Osteoblast (primary cell): Measurements from ENCODE around the gene VSIR. TPM values are rescaled to one million over a fixed set of nuclear protein-coding genes. Genes with fewer than 3 reads are reported as not detected.

Source experiments
- DNase-seq: peaks from one replicate; pipeline ENCODE4 v3.0.0; 2011; ENCODE audit warnings: low spot score, mixed read lengths; ENCODE audit not compliant: insufficient read length; ENCODE audit errors: missing footprints
- H2AFZ ChIP-seq: 2 replicates; pipeline ENCODE4 v1.6.0; 2011; ENCODE audit warnings: mild to moderate bottlenecking, low read length
- H3K27ac ChIP-seq: 2 replicates; pipeline ENCODE4 v1.5.1; 2011; ENCODE audit warnings: mild to moderate bottlenecking, low read depth, low read length, moderate library complexity
- H3K27me3 ChIP-seq: 2 replicates; pipeline ENCODE4 v1.6.0; 2012; ENCODE audit warnings: mild to moderate bottlenecking, control low read depth, inconsistent platforms, low read length, moderate library complexity; ENCODE audit not compliant: insufficient read depth
- H3K36me3 ChIP-seq: 2 replicates; pipeline ENCODE4 v1.5.1; 2011; ENCODE audit warnings: mild to moderate bottlenecking, low read length, control low read depth, moderate library complexity; ENCODE audit not compliant: insufficient read depth
- H3K4me1 ChIP-seq: 2 replicates; pipeline ENCODE4 v1.5.1; 2011; ENCODE audit warnings: mild to moderate bottlenecking, low read length, control low read depth, moderate library complexity; ENCODE audit not compliant: insufficient read depth
- H3K4me2 ChIP-seq: 2 replicates; pipeline ENCODE4 v1.6.0; 2011; ENCODE audit warnings: mild to moderate bottlenecking, low read length; ENCODE audit not compliant: insufficient read depth
- H3K4me3 ChIP-seq: fragments of 200-600 bp; sonication (generic); 3 replicates; pipeline ENCODE4 v1.5.1; 2012; ENCODE audit warnings: mild to moderate bottlenecking, low read length, inconsistent platforms; ENCODE audit not compliant: insufficient read depth
- H3K79me2 ChIP-seq: 2 replicates; pipeline ENCODE4 v1.6.0; 2012; ENCODE audit warnings: mild to moderate bottlenecking, low read length, control low read depth, inconsistent platforms; ENCODE audit not compliant: insufficient read depth
- H3K9me3 ChIP-seq: 2 replicates; pipeline ENCODE4 v1.5.1; 2011; ENCODE audit warnings: low read depth, low read length, control low read depth
- H4K20me1 ChIP-seq: 2 replicates; pipeline ENCODE4 v1.6.0; 2012; ENCODE audit warnings: mild to moderate bottlenecking, low read length, control low read depth; ENCODE audit not compliant: insufficient read depth
- CTCF ChIP-seq: IDR thresholded peaks from 2 replicates; pipeline ENCODE4 v1.5.1; 2011; ENCODE audit warnings: mild to moderate bottlenecking, low read depth, low read length, moderate library complexity; ENCODE audit errors: extremely low read depth
- total RNA-seq: library from RNA; depleted of rRNA; stranded (reverse); fragments of >200 nt; gene quantifications from 2 replicates; pipeline ENCODE4 v1.2.3, GENCODE V29; 2012

VSIR gene
- total RNA-seq, 1 donor = 75.3 TPM

GRCh38 chr10:71766717-71767419 lies 6.5 kb downstream of the VSIR start:
- peak overlapping the region; percentile 43 for H3K4me3 ChIP-seq
- no peaks in the 10 kb centered on the region for H3K27me3 ChIP-seq
- DNase-seq = peak; percentile 98
- peaks cover 3% of the 10 kb centered on the region for H3K36me3 ChIP-seq
- TF ChIP-seq CTCF = no peak
- H3K4me2 ChIP-seq = peak overlapping the region; percentile 52
- no peaks in the 10 kb centered on the region for H3K9me3 ChIP-seq
- H4K20me1 ChIP-seq = peaks cover 6% of the 10 kb centered on the region
- H3K79me2 ChIP-seq = peaks cover 8% of the 10 kb centered on the region
- H2AFZ ChIP-seq = no peak overlapping the region
- peaks cover 79% of the 10 kb centered on the region for H3K4me1 ChIP-seq
- H3K27ac ChIP-seq = peak overlapping the region; percentile 96

DNA sequence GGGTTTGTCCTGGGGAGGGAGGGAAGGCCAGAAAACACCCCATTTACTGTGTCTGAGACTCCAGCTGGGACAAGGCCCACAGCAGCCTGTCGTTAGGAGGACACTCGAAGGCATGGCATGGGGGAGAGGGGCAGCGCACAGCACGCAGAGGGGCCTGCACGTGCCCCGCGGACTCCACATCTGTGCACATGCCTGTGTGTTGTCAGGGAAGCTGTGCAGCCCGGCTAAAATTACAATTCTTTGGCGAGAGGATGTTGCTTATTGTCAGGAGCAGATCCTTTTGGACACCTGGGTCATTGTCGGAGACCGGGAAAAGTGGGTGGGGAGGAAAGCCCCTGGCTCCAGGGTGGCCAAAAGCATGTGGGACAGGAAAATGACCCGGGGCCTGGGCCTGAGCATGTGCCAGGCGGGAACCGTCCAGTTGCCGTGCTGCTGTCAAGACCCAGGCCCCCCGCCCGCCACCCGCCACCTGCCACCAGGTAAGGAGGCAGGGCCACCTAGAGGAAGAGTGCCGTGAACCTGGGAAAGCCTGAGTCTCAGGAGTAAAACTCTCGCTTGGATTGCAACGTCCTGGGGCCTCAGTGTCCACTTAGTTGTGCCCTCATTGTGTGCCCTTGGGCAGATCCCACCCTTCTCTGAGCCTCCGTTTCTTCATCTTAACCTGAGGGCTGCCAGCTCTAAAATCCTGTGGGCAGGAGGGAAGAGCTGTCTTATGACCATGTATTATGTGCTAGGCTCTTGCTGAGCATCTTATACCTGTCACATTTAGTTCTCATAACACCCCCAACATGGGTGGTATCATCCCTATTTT lies 7.2 kb downstream of the VSIR start:
- Histone ChIP-seq H3K4me1 (peaks cover 71% of the 10 kb centered on the region), H3K36me3 (peaks cover 6% of the 10 kb centered on the region), H3K9me3 (no peaks in the 10 kb centered on the region), H3K79me2 (peaks cover 9% of the 10 kb centered on the region), H2AFZ (no peak overlapping the region), H3K27me3 (no peaks in the 10 kb centered on the region), H3K4me2 (peak overlapping the region; percentile 5), H4K20me1 (peaks cover 11% of the 10 kb centered on the region), H3K4me3 (no peak overlapping the region), H3K27ac (peak overlapping the region; percentile 96)
- no peak for TF ChIP-seq CTCF
- DNase-seq = no peak

DNA sequence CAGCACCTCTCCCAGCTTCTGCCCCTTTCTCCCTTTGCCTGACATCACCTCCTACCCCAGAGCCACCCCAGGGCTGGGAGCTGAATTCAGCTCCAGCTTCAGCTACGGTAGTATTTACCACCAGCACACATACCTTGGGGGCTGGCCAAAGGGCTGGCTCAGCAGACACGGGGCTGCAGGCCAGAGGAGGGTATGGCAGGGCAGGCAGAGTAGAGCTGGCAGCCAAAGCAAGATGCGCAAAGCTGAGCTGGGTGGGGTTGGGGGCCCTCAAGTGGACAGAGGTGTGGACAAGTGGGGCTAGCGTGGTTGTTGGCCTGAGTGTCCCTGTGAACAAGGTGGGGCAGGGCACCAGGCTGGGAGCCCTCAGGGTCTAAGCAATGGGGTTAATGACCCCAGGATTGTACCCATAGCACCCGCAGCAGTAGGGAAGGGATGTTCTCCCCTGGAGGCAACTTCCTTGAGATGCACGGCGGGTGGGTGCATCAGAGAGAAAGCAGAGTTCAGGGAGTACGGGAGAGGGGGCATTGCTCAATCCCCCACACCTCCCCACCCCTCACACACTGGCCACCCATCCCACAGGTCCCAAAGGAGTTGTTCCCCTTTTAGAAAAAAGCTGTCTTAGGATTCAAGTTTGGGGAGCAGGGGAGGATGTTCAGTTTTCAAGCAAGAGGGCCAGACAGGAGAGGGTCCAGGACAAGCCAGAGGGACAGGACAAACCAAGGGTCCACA lies 8.0 kb downstream of the VSIR start:
- Histone ChIP-seq H3K4me2 (peak overlapping the region; percentile 4), H4K20me1 (peaks cover 11% of the 10 kb centered on the region), H3K4me1 (peaks cover 64% of the 10 kb centered on the region), H3K9me3 (no peaks in the 10 kb centered on the region), H3K36me3 (peaks cover 9% of the 10 kb centered on the region), H2AFZ (peak overlapping the region; percentile 11), H3K27ac (peak overlapping the region; percentile 28), H3K79me2 (peaks cover 6% of the 10 kb centered on the region), H3K4me3 (no peak overlapping the region), H3K27me3 (no peaks in the 10 kb centered on the region)
- peak; percentile 88 for DNase-seq
- TF ChIP-seq CTCF = no peak
